RWPE1 (cell line): ENCODE measurements around the gene GPR146.

Source experiments
- CTCF ChIA-PET: fragments of 350-600 bp; sonication (Branson Sonifier 250); formaldehyde crosslinking; extraction: SDS; loops from one replicate; lab custom pipeline; 2021; lab: Yijun Ruan, JAX
- POLR2A ChIA-PET: fragments of 400-600 bp; formaldehyde crosslinking; extraction: SDS; loops from one replicate; lab custom pipeline; 2020; ENCODE audit warnings: antibody characterized with exemption; ENCODE audit not compliant: low non-redundant PET; lab: Yijun Ruan, JAX
- DNase-seq: peaks from one replicate; pipeline ENCODE4 v3.0.0; 2012; ENCODE audit warnings: low spot score
- H3K27ac ChIP-seq: fragments of 450-650 bp; 2 replicates; pipeline ENCODE4 v1.5.1; 2017
- CTCF ChIP-seq: fragments of 450-650 bp; conservative IDR thresholded peaks from 2 replicates; pipeline ENCODE4 v1.5.1; 2017; ENCODE audit warnings: low read depth, mild to moderate bottlenecking

GPR146 gene

GRCh38 chr7:1097120-1097504 lies 52.8 kb downstream of the GPR146 start:
- ChIA-PET CTCF (no interaction called here), POLR2A (no interaction called here)
- no peak overlapping the region for H3K27ac ChIP-seq
- TF ChIP-seq CTCF: no peak
- DNase-seq: no peak

GRCh38 chr7:1098243-1099153 lies 54.2 kb downstream of the GPR146 start:
- ChIA-PET POLR2A (no interaction called here), CTCF (interaction anchor here (0.6 to 1.4 kb wide), 2 partner anchors 14 to 627 kb away, joined by 3 to 4 read pairs; no protein-coding TSS in a partner anchor)
- H3K27ac ChIP-seq: no peak overlapping the region
- no peak for TF ChIP-seq CTCF
- DNase-seq: no peak

- DNase-seq: no peak
- no peak overlapping the region for H3K27ac ChIP-seq
- CTCF ChIA-PET: interaction anchor here (0.6 to 1.4 kb wide), 2 partner anchors 14 to 628 kb away, joined by 3 to 4 read pairs; no protein-coding TSS in a partner anchor
- no peak for TF ChIP-seq CTCF
- POLR2A ChIA-PET: no interaction called here
Measured at GRCh38 chr7:1099154-1099542, 54.8 kb downstream of the GPR146 start.

GRCh38 chr7:1099637-1100036 lies 55.3 kb downstream of the GPR146 start:
- H3K27ac ChIP-seq: no peak overlapping the region
- no peak for TF ChIP-seq CTCF
- DNase-seq: no peak
- POLR2A ChIA-PET: no interaction called here
- CTCF ChIA-PET: interaction anchor here (1.4 kb wide), 1 partner anchor 13 kb away, joined by 4 read pairs; no protein-coding TSS in a partner anchor

- no peak for DNase-seq
- CTCF ChIA-PET: interaction anchor here (0.8 to 1.4 kb wide), 3 partner anchors 12 to 107 kb away, joined by 3 to 4 read pairs (median 4); partner anchors contain the start of gene GPR146
- no peak for TF ChIP-seq CTCF
- POLR2A ChIA-PET: no interaction called here
- no peak overlapping the region; the same call in 1 of the 2 replicates for H3K27ac ChIP-seq
Measured at GRCh38 chr7:1100386-1100785, 56.0 kb downstream of the GPR146 start.

GRCh38 chr7:1100834-1101562 lies 56.7 kb downstream of the GPR146 start:
- TF ChIP-seq CTCF: no peak
- no peak for DNase-seq
- CTCF ChIA-PET: interaction anchor here (0.8 to 1.4 kb wide), 2 partner anchors 56 to 108 kb away, joined by 3 to 4 read pairs; partner anchors contain the start of gene GPR146
- H3K27ac ChIP-seq: no peak overlapping the region; the same call in 1 of the 2 replicates
- POLR2A ChIA-PET: no interaction called here
